ENCODE data around the gene AFAP1L2. TPM values are rescaled to one million over a fixed set of nuclear protein-coding genes. Genes with fewer than 3 reads are reported as not detected.

The AFAP1L2 gene
- total and polyA plus RNA-seq, 9 of the 15 experiments (the other 6 are each of a cell fraction or from before 2014, with no cell fraction given) = 0.07 TPM; not detected in 8

- no peak for TF ChIP-seq MGA (IDR thresholded peaks at IDR 0.05)
- no peak for TF ChIP-seq FOXJ2 (tag; IDR thresholded peaks at IDR 0.05)
- no peak for TF ChIP-seq ZNF407 (IDR thresholded peaks at IDR 0.05; ENCODE audit: low read depth)
- TF ChIP-seq SRSF3 (IDR thresholded peaks at IDR 0.05; ENCODE audit: insufficient read depth, low read length) = no peak
- TF ChIP-seq THAP7 (CRISPR knock-in tag; IDR thresholded peaks at IDR 0.05) = no peak
These were observed 151.4 kb downstream of the AFAP1L2 start (continued) for GRCh38 chr10:114252883-114253282.

Data from K562 (cell line).